Left kidney (tissue), 2 donors: ENCODE measurements around the gene ANKRD13B. TPM values are rescaled to one million over a fixed set of nuclear protein-coding genes. Genes with fewer than 3 reads are reported as not detected.

ENCODE experiments used
- DNase-seq: peaks from one replicate; pipeline ENCODE4 v3.0.0-alpha.2; 2013
- polyA plus RNA-seq: library from polyadenylated mRNA; unstranded; fragments of 120-200 nt; gene quantifications from one replicate; pipeline ENCODE4 v1.2.1, GENCODE V29; 2013; ENCODE audit not compliant: insufficient read length

ANKRD13B gene
- polyA plus RNA-seq, 1 donor: 11.1 TPM

- DNase-seq: no peak
These were observed 11.2 kb upstream of the ANKRD13B start for GRCh38 chr17:29581583-29582253.

- DNase-seq: no peak
These were observed 10.6 kb upstream of the ANKRD13B start for GRCh38 chr17:29582254-29582765.

GRCh38 chr17:29582772-29583171 is 10.2 kb upstream of the ANKRD13B start:
- DNase-seq: no peak

- DNase-seq: no peak
These were observed 9.3 kb upstream of the ANKRD13B start for GRCh38 chr17:29583324-29584248.

GRCh38 chr17:29584452-29585079 is 8.4 kb upstream of the ANKRD13B start:
- no peak for DNase-seq

GRCh38 chr17:29585080-29585751 is 7.7 kb upstream of the ANKRD13B start:
- no peak for DNase-seq

GRCh38 chr17:29586676-29587469 is 6.1 kb upstream of the ANKRD13B start:
- no peak for DNase-seq

GRCh38 chr17:29587591-29587990 is 5.3 kb upstream of the ANKRD13B start:
- DNase-seq: no peak

- DNase-seq: no peak
These were observed 4.8 kb upstream of the ANKRD13B start for GRCh38 chr17:29588017-29588561.

- DNase-seq: no peak
These were observed 4.1 kb upstream of the ANKRD13B start for GRCh38 chr17:29588562-29589411.

- peak; percentile 89 for DNase-seq
These were observed 3.2 kb upstream of the ANKRD13B start, which contains the start of gene GIT1 for GRCh38 chr17:29589524-29590410. Gene GIT1, minus strand, starts transcription at chr17:29589648. Its CDS starts 270 bp downstream, at chr17:29589378.

- DNase-seq: no peak
These were observed 2.4 kb upstream of the ANKRD13B start for GRCh38 chr17:29590411-29591145.

GRCh38 chr17:29591146-29591736 is 1.7 kb upstream of the ANKRD13B start:
- no peak for DNase-seq

- DNase-seq: peak; percentile 93
These were observed 959 bp upstream of the ANKRD13B start for GRCh38 chr17:29591737-29592608.

GRCh38 chr17:29593591-29594518 is 923 bp downstream of the ANKRD13B start:
- no peak for DNase-seq
